Natural killer cell (primary cell): ENCODE measurements around the gene MCRIP2. TPM values are rescaled to one million over a fixed set of nuclear protein-coding genes. Genes with fewer than 3 reads are reported as not detected.
A peak's percentile ranks its signal among the peaks of the same experiment; 100 is the strongest.

Experiments
- ATAC-seq, 3 donors: fragments of 150-1000 bp in 2 of 3; fragments of 200-7000 bp in 1 of 3; cut with Tn5 transposase; 1 replicate in 1 of 3; 2 replicates in 2 of 3; pipeline ENCODE4 v1.10.0; 2021; ENCODE audit warnings: mild to moderate bottlenecking in 2 of 3, moderate library complexity in 2 of 3
- DNase-seq, 2 donors: peaks; one replicate each; pipeline versions ENCODE4 v3.0.0 to v3.0.0-alpha.2; 2013 to 2021; ENCODE audit warnings: mixed read lengths in 1 of 2
- H3K27ac ChIP-seq: one replicate; pipeline ENCODE4 v1.5.1; 2013; ENCODE audit warnings: mild to moderate bottlenecking, low read length
- H3K27me3 ChIP-seq: one replicate; pipeline ENCODE4 v1.6.1; 2013; ENCODE audit warnings: low read length; ENCODE audit not compliant: control insufficient read depth, insufficient read depth
- H3K36me3 ChIP-seq: one replicate; pipeline ENCODE4 v1.6.1; 2013; ENCODE audit warnings: low read length; ENCODE audit not compliant: control insufficient read depth, insufficient read depth
- H3K4me1 ChIP-seq: one replicate; pipeline ENCODE4 v1.6.1; 2013; ENCODE audit warnings: low read length; ENCODE audit not compliant: control insufficient read depth, insufficient read depth
- H3K4me3 ChIP-seq: one replicate; pipeline ENCODE4 v1.5.1; 2013; ENCODE audit warnings: low read length
- H3K9me3 ChIP-seq: one replicate; pipeline ENCODE4 v1.6.1; 2013; ENCODE audit warnings: low read length; ENCODE audit not compliant: control insufficient read depth, insufficient read depth
- H3K27ac Mint-ChIP-seq, 2 donors: one replicate each; pipeline ENCODE4 v1.8.0; 2022; ENCODE audit warnings: mild to moderate bottlenecking in 2 of 2, mixed read lengths in 2 of 2, moderate library complexity in 1 of 2
- H3K27me3 Mint-ChIP-seq, 2 donors: one replicate each; pipeline ENCODE4 v1.8.0; 2022; ENCODE audit warnings: low read depth in 2 of 2, mixed read lengths in 2 of 2
- H3K36me3 Mint-ChIP-seq: one replicate; pipeline ENCODE4 v1.8.0; 2022; ENCODE audit warnings: mixed read lengths
- H3K4me1 Mint-ChIP-seq, 2 donors: one replicate each; pipeline ENCODE4 v1.8.0; 2022; ENCODE audit warnings: mixed read lengths in 2 of 2
- H3K4me3 Mint-ChIP-seq: one replicate; pipeline ENCODE4 v1.8.0; 2022; ENCODE audit warnings: mild to moderate bottlenecking, moderate library complexity, mixed read lengths
- H3K9me3 Mint-ChIP-seq, 2 donors: one replicate each; pipeline ENCODE4 v1.8.0; 2022; ENCODE audit warnings: mixed read lengths in 2 of 2
- CTCF ChIP-seq: fragments of 200-600 bp; IDR thresholded peaks from one replicate; pipeline ENCODE4 v1.8.0; 2022; ENCODE audit warnings: antibody characterized with exemption
- WGBS: methylation state at CpG from one replicate; pipeline ENCODE4 v1.1.7; 2013; ENCODE audit warnings: missing lambda C conversion rate; ENCODE audit not compliant: insufficient coverage; 5-methylcytosine and 5-hydroxymethylcytosine counted together
- intact Hi-C: fragments of 100-400 bp; cut with micrococcal nuclease; formaldehyde crosslinking; loops from one replicate; pipeline ENCODE4 v1.14.2; 2022
- total RNA-seq, 4 donors: library from RNA; stranded (reverse); fragments of 120-200 nt in 1 of 4; gene quantifications; one replicate each; pipeline versions ENCODE4 v1.2.3 to v1.2.4, GENCODE V29; 2013 to 2022

The MCRIP2 gene
- total RNA-seq, 3 donors from 2014 or later (not counting 1 experiment from before 2014, with no cell fraction given): 11.3 to 17.4 (median 15.7) TPM

GRCh38 chr16:600781-601180 is 40.8 kb upstream of the MCRIP2 start:
- H3K27ac ChIP-seq: no peak overlapping the region
- Mint-ChIP-seq H3K27me3 (no peaks in the 10 kb centered on the region), H3K4me3 (no peak overlapping the region), H3K9me3 (no peaks in the 10 kb centered on the region), H3K4me1 (peaks cover 14 to 24% of the 10 kb centered on the region in 2 donors), H3K27ac (no peak overlapping the region), H3K36me3 (no peaks in the 10 kb centered on the region)
- ATAC-seq (no peak), DNase-seq (no peak)
- H3K36me3 ChIP-seq: no peaks in the 10 kb centered on the region
- H3K9me3 ChIP-seq: peaks cover 6% of the 10 kb centered on the region
- H3K4me1 ChIP-seq: peaks cover 3% of the 10 kb centered on the region
- no peak overlapping the region for H3K4me3 ChIP-seq
- WGBS: 58% methylated on average over 7 of the region's 7 CpGs
- intact Hi-C loops: no loop called here
- no peaks in the 10 kb centered on the region for H3K27me3 ChIP-seq
- TF ChIP-seq CTCF: no peak

GRCh38 chr16:603933-604332 is 37.7 kb upstream of the MCRIP2 start:
- Histone ChIP-seq H3K4me1 (peaks cover 3% of the 10 kb centered on the region), H3K27ac (no peak overlapping the region), H3K9me3 (peaks cover 6% of the 10 kb centered on the region), H3K4me3 (no peak overlapping the region), H3K27me3 (no peaks in the 10 kb centered on the region), H3K36me3 (no peaks in the 10 kb centered on the region)
- Mint-ChIP-seq H3K9me3 (no peaks in the 10 kb centered on the region), H3K27me3 (no peaks in the 10 kb centered on the region), H3K27ac (peak overlapping the region in 1 of 2 donors; percentile 29), H3K4me1 (peaks cover 14% of the 10 kb centered on the region in 2 donors), H3K4me3 (no peak overlapping the region), H3K36me3 (no peaks in the 10 kb centered on the region)
- 58% methylated on average over 4 of the region's 5 CpGs for WGBS
- ATAC-seq (no peak), DNase-seq (no peak)
- intact Hi-C loops: no loop called here
- TF ChIP-seq CTCF: no peak

GRCh38 chr16:606656-607307 is 34.8 kb upstream of the MCRIP2 start:
- Histone ChIP-seq H3K27me3 (no peaks in the 10 kb centered on the region), H3K27ac (no peak overlapping the region), H3K4me1 (peaks cover 9% of the 10 kb centered on the region), H3K4me3 (no peak overlapping the region), H3K9me3 (peaks cover 6% of the 10 kb centered on the region), H3K36me3 (no peaks in the 10 kb centered on the region)
- Mint-ChIP-seq H3K4me1 (peaks cover 19 to 30% of the 10 kb centered on the region in 2 donors), H3K9me3 (no peaks in the 10 kb centered on the region), H3K36me3 (no peaks in the 10 kb centered on the region), H3K27me3 (no peaks in the 10 kb centered on the region), H3K27ac (no peak overlapping the region), H3K4me3 (no peak overlapping the region)
- intact Hi-C loops: no loop called here
- WGBS: 97% methylated on average over 20 of the region's 22 CpGs
- no peak for ATAC-seq
- TF ChIP-seq CTCF: no peak
- DNase-seq: no peak

GRCh38 chr16:608019-608418 is 33.6 kb upstream of the MCRIP2 start:
- 92% methylated on average over 8 of the region's 10 CpGs for whole genome bisulfite sequencing
- Histone ChIP-seq H3K4me1 (peaks cover 6% of the 10 kb centered on the region), H3K4me3 (no peak overlapping the region), H3K27me3 (no peaks in the 10 kb centered on the region), H3K9me3 (peaks cover 6% of the 10 kb centered on the region), H3K36me3 (no peaks in the 10 kb centered on the region), H3K27ac (no peak overlapping the region)
- Mint-ChIP-seq H3K27ac (no peak overlapping the region), H3K4me3 (no peak overlapping the region), H3K4me1 (peaks cover 13 to 24% of the 10 kb centered on the region in 2 donors), H3K27me3 (no peaks in the 10 kb centered on the region), H3K9me3 (no peaks in the 10 kb centered on the region), H3K36me3 (no peaks in the 10 kb centered on the region)
- no peak for TF ChIP-seq CTCF
- DNase-seq (no peak), ATAC-seq (no peak)
- intact Hi-C loops: no loop called here
